ENCODE data around the gene SFTA2. TPM values are rescaled to one million over a fixed set of nuclear protein-coding genes. Genes with fewer than 3 reads are reported as not detected.
A peak's percentile ranks its signal among the peaks of the same experiment; 100 is the strongest.
"Not testable (repeated sequence)": the region's sequence is repeated elsewhere in the genome, so short reads cannot be mapped to it uniquely, and the experiment has no call there.

The SFTA2 gene
- total RNA-seq, 1 experiment from 2014 or later = not detected

- no peaks in the 10 kb centered on the region for H3K9me3 ChIP-seq (replicated peaks)
Observed at GRCh38 chr6:30914076-30914853, 17.7 kb downstream of the SFTA2 start, which contains the start of gene VARS2. Gene VARS2 (plus strand): TSS chr6:30914238. CDS start chr6:30914837, 599 bp downstream.

DNA sequence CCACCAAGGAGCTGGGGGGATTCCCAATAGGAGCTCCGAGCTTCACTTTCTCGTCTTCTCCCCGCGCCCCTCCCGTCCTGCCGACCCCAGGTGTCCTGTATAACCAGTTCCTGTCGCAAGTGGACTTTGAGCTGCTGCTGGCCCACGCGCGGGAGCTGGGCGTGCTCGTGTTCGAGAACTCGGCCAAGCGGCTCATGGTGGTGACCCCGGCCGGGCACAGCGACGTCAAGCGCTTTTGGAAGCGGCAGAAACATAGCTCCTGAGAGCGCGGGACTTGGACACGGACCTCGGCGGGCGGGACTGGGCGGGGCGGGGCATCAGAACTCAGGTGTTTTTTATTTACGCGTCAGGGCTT lies 18.3 kb downstream of the SFTA2 start:
- DNase-seq (ENCODE audit: low read depth in 1 of 2, low spot score in 2 of 2) = no peak

More at GRCh38 chr6:30914076-30914853, 17.7 kb downstream of the SFTA2 start, which contains the start of gene VARS2:
- peak; percentile 91 to 97 for DNase-seq (ENCODE audit: low read depth in 1 of 2, low spot score in 2 of 2)
- peaks cover 18% of the 10 kb centered on the region for H3K4me1 ChIP-seq (replicated peaks)
- H3K27me3 ChIP-seq (replicated peaks) = no peaks in the 10 kb centered on the region
- H3K27ac ChIP-seq = peak within 1 kb of the TSS; percentile 69
- H3K4me3 ChIP-seq = peak within 1 kb of the TSS; percentile 44
- H3K36me3 ChIP-seq = peaks cover 81% of the 10 kb centered on the region

DNA sequence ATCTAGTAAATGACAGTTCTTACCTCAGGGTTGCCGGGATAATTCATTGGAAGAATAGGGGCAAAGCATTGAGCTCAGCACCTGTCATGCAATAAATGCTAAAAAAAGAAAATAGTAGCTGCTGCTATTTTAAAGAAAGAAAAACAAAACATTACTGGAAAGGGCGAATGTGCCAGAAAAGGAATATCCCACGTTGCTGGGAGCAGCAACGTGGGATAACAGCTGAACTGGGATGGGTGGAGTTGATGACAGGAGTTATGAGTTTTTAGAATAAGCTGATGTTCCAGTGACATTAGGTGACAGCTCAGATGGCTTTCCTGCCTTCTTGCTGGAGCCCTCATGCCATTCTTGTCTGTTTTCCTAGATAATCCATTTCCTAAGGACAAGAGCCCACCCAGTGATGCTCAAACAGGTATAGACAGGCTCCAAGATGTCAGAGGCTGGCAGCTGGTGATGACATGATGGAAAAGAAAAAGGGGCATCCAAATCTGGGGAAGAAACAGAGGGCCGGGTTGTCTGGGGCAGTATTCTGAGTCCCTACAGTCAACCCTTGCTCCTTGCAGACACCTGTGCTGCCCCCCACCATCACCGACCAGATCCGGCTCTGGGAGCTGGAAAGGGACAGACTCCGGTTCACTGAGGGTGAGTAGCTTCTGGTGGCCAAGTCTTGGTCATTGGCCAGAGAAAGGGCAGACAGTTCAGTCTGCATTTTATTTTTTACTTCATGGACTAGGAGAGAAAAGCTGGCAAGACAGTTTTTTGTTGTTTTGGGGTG lies 19.0 kb downstream of the SFTA2 start:
- no peak for DNase-seq (ENCODE audit: low read depth in 1 of 2, low spot score in 2 of 2)

More for the DNA sequence above, 18.3 kb downstream of the SFTA2 start:
- Histone ChIP-seq H3K9me3 (replicated peaks) (no peaks in the 10 kb centered on the region), H3K36me3 (peaks cover 81% of the 10 kb centered on the region), H3K27me3 (replicated peaks) (no peaks in the 10 kb centered on the region), H3K4me3 (peak overlapping the region; percentile 44), H3K27ac (no peak overlapping the region), H3K4me1 (replicated peaks) (peaks cover 23% of the 10 kb centered on the region)

GRCh38 chr6:30910473-30910872 lies 21.5 kb downstream of the SFTA2 start:
- not testable (repeated sequence) for H3K9me3 ChIP-seq (replicated peaks); DNase-seq (ENCODE audit: low read depth in 1 of 2, low spot score in 2 of 2); H3K27ac ChIP-seq; H3K27me3 ChIP-seq (replicated peaks); H3K4me3 ChIP-seq
- H3K4me1 ChIP-seq (replicated peaks) = peaks cover 27% of the 10 kb centered on the region
- peaks cover 57% of the 10 kb centered on the region for H3K36me3 ChIP-seq

More for the DNA sequence above, 19.0 kb downstream of the SFTA2 start:
- Histone ChIP-seq H3K9me3 (replicated peaks) (no peaks in the 10 kb centered on the region), H3K4me3 (no peak overlapping the region), H3K36me3 (peaks cover 74% of the 10 kb centered on the region), H3K4me1 (replicated peaks) (peaks cover 24% of the 10 kb centered on the region), H3K27me3 (replicated peaks) (no peaks in the 10 kb centered on the region), H3K27ac (no peak overlapping the region)

- Histone ChIP-seq H3K27me3 (replicated peaks) (no peaks in the 10 kb centered on the region), H3K4me1 (replicated peaks) (peaks cover 11% of the 10 kb centered on the region), H3K9me3 (replicated peaks) (no peaks in the 10 kb centered on the region), H3K27ac (no peak overlapping the region), H3K4me3 (peak overlapping the region; percentile 56), H3K36me3 (peaks cover 42% of the 10 kb centered on the region)
- DNase-seq (ENCODE audit: low read depth in 1 of 2, low spot score in 2 of 2) = no peak
Observed at GRCh38 chr6:30908700-30909099, 23.3 kb downstream of the SFTA2 start.

- Histone ChIP-seq H3K9me3 (replicated peaks) (no peaks in the 10 kb centered on the region), H3K36me3 (peaks cover 35% of the 10 kb centered on the region), H3K4me1 (replicated peaks) (peaks cover 9% of the 10 kb centered on the region), H3K4me3 (peak within 1 kb of the TSS; percentile 56), H3K27me3 (replicated peaks) (no peaks in the 10 kb centered on the region), H3K27ac (no peak within 1 kb of the TSS)
- DNase-seq (ENCODE audit: low read depth in 1 of 2, low spot score in 2 of 2) = peak; percentile 98 to 99
Observed at GRCh38 chr6:30907758-30908591, 24.0 kb downstream of the SFTA2 start, which contains the start of gene GTF2H4. Gene GTF2H4 (plus strand): TSS chr6:30908207.

DNA sequence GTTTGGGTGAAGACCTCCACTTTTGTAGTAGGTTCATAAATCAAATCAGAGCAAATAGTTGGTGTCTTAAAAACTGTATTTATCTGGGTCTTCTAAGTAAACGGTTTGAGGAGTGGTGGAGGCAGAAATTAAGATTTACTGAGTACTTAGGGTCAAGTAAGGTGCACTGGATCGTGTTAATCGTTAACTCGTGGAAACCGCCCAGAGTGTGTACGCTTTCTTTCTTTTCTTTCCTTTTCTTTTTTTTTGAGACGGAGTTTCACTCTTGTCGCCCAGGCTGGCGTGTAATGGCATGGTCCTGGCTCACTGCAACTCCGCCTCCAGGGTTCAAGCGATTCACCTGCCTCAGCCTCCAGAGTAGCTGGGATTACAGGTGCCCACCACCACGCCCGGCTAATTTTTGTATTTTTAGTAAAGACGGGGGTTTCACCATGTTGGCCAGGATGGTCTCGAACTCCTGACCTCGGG lies 24.6 kb downstream of the SFTA2 start:
- H3K4me1 ChIP-seq (replicated peaks); H3K9me3 ChIP-seq (replicated peaks); H3K27me3 ChIP-seq (replicated peaks); H3K27ac ChIP-seq; DNase-seq (ENCODE audit: low read depth in 1 of 2, low spot score in 2 of 2): not testable (repeated sequence)
- peak overlapping the region; percentile 56 for H3K4me3 ChIP-seq
- peaks cover 29% of the 10 kb centered on the region for H3K36me3 ChIP-seq

DNA sequence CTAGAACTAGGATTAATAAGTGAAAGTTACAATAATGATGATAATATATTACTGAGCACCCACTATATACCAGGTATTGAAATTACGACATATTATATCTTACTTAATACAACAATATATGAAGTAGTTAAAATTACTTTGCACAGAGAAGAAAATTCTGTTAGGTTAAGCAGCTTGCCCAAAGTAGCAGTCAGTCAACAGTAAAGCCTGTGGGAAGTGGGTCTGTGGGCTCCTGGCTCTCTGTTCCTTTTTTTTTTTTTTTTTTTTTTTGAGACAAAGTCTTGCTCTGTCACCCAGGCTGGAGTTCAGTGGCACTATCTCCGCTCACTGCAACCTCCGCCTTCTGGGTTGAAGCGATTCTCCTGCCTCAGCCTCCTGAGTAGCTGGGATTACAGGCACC lies 28.7 kb downstream of the SFTA2 start:
- H3K27me3 ChIP-seq (replicated peaks) = no peaks in the 10 kb centered on the region
- no peaks in the 10 kb centered on the region for H3K9me3 ChIP-seq (replicated peaks)
- DNase-seq (ENCODE audit: low read depth in 1 of 2, low spot score in 2 of 2) = no peak
- no peak overlapping the region for H3K27ac ChIP-seq
- H3K4me3 ChIP-seq = no peak overlapping the region
- H3K36me3 ChIP-seq = peaks cover 6% of the 10 kb centered on the region; the same call in 1 of the 2 replicates
- H3K4me1 ChIP-seq (replicated peaks) = 0 out of 2 replicates have a peak, but pooled peaks cover 2% of the 10 kb centered on the region

- no peaks in the 10 kb centered on the region for H3K9me3 ChIP-seq (replicated peaks)
- H3K27me3 ChIP-seq (replicated peaks) = no peaks in the 10 kb centered on the region
- 0 out of 2 replicates have a peak, but pooled peaks cover 2% of the 10 kb centered on the region for H3K4me1 ChIP-seq (replicated peaks)
- no peak overlapping the region for H3K4me3 ChIP-seq
- H3K27ac ChIP-seq = no peak overlapping the region
- peaks cover 10% of the 10 kb centered on the region; the same call in 1 of the 2 replicates for H3K36me3 ChIP-seq
- no peak for DNase-seq (ENCODE audit: low read depth in 1 of 2, low spot score in 2 of 2)
Observed at GRCh38 chr6:30902709-30903108, 29.3 kb downstream of the SFTA2 start.

DNA sequence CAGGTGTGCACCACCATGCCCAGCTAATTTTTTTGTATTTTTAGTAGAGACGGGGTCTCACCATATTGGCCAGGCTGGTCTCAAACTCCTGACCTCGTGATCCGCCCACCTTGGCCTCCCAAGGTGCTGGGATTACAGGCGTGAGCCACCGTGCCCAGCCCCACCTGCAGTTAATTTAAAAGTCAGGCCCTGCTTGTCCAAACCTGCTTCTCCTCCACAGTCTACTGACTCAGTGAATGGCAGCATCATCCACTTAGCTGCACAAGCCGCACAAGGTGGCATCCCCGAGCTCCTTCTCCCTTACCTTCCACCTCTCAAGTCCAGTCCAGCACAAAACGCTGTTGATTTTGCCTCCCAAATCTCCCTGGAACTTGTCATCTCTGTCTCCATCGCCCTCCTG lies 29.8 kb downstream of the SFTA2 start:
- peaks cover 10% of the 10 kb centered on the region; the same call in 1 of the 2 replicates for H3K36me3 ChIP-seq
- H3K4me1 ChIP-seq (replicated peaks); DNase-seq (ENCODE audit: low read depth in 1 of 2, low spot score in 2 of 2); H3K9me3 ChIP-seq (replicated peaks); H3K27ac ChIP-seq; H3K27me3 ChIP-seq (replicated peaks); H3K4me3 ChIP-seq: not testable (repeated sequence)

GRCh38 chr6:30901436-30901835 lies 30.5 kb downstream of the SFTA2 start:
- H3K9me3 ChIP-seq (replicated peaks) = no peaks in the 10 kb centered on the region

GRCh38 chr6:30900863-30901417 lies 31.0 kb downstream of the SFTA2 start:
- Histone ChIP-seq H3K27me3 (replicated peaks) (no peaks in the 10 kb centered on the region), H3K36me3 (peaks cover 10% of the 10 kb centered on the region; the same call in 1 of the 2 replicates), H3K4me1 (replicated peaks) (no peaks in the 10 kb centered on the region), H3K4me3 (no peak overlapping the region), H3K9me3 (replicated peaks) (no peaks in the 10 kb centered on the region), H3K27ac (no peak overlapping the region)
- DNase-seq (ENCODE audit: low read depth in 1 of 2, low spot score in 2 of 2) = no peak

More at GRCh38 chr6:30901436-30901835, 30.5 kb downstream of the SFTA2 start:
- DNase-seq (ENCODE audit: low read depth in 1 of 2, low spot score in 2 of 2) = no peak
- H3K27ac ChIP-seq = no peak overlapping the region
- no peaks in the 10 kb centered on the region for H3K27me3 ChIP-seq (replicated peaks)
- H3K36me3 ChIP-seq = peaks cover 10% of the 10 kb centered on the region; the same call in 1 of the 2 replicates
- H3K4me1 ChIP-seq (replicated peaks) = no peaks in the 10 kb centered on the region
- no peak overlapping the region for H3K4me3 ChIP-seq
